ENCODE measurements around the gene PWWP2B.

The PWWP2B gene

DNA sequence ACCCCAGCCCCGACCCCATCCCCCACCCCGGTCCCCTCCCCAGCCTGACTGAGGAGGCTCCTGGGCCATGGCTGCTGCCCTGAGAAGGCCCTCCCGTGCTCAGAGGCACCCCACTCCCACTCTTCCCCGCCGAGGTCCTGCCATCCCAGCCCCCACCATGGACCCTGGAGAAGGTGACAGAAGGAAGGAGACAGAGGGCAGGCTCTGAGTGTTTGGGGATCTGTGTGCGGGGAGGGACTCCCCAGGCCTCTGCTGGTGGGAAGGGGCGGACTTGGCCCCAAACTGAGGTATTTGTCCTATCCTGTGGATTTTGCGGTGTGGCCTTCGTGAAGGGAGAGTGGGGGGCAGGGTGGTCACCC, 53.4 kb downstream of the PWWP2B start:
- TF ChIP-seq, protein P1, sequence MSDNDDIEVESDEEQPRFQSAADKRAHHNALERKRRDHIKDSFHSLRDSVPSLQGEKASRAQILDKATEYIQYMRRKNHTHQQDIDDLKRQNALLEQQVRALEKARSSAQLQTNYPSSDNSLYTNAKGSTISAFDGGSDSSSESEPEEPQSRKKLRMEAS (IDR thresholded peaks at IDR 0.05; ENCODE audit: low read depth, low read length), result no peak
- TF ChIP-seq POLR2A (IDR thresholded peaks at IDR 0.05; ENCODE audit: extremely low read depth, insufficient read length) (no peak), MYC (IDR thresholded peaks at IDR 0.05; ENCODE audit: low read depth, low read length) (no peak)
- TF ChIP-seq, protein P2, sequence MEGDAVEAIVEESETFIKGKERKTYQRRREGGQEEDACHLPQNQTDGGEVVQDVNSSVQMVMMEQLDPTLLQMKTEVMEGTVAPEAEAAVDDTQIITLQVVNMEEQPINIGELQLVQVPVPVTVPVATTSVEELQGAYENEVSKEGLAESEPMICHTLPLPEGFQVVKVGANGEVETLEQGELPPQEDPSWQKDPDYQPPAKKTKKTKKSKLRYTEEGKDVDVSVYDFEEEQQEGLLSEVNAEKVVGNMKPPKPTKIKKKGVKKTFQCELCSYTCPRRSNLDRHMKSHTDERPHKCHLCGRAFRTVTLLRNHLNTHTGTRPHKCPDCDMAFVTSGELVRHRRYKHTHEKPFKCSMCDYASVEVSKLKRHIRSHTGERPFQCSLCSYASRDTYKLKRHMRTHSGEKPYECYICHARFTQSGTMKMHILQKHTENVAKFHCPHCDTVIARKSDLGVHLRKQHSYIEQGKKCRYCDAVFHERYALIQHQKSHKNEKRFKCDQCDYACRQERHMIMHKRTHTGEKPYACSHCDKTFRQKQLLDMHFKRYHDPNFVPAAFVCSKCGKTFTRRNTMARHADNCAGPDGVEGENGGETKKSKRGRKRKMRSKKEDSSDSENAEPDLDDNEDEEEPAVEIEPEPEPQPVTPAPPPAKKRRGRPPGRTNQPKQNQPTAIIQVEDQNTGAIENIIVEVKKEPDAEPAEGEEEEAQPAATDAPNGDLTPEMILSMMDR (IDR thresholded peaks at IDR 0.05; ENCODE audit: low read depth, low read length), result no peak
- no peak overlapping the region for H3K4me3 ChIP-seq (ENCODE audit: low read depth, low read length)
- DNase-seq (ENCODE audit: low read depth), result no peak

DNA sequence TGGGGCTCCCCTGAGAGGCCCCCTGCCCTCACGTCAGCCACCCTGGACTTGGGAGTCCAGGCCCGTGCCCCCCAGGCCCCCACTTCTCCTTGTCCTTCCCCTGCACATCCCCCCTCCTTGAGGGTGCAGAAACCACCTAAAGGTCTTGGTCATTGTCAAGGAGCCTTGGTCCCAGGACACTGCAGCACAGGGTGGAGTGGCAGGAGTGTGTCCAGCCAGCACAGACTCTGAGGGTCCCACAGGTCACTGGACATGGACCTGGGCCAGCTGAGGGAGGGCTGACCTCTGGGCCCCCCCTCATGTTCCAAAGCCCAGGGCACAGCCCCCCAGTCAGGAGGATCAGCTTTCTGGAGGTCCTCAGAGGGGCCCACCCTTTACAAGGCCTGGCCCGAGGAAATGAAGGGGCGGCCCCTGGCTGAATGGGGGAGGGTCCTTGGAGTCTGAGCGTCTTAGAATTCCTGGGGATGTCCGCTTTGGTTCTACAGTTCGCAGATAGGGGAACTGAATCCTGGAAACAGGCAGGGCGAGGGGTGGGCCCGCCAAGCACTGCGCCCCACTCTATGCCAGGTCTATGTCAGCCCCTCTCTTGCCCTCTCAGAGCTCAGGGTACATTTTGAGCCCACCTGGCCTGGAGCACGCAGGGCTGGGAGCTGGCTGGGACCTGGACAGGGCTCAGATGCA, 54.0 kb downstream of the PWWP2B start:
- no peak overlapping the region for H3K4me3 ChIP-seq (ENCODE audit: low read depth, low read length)
- DNase-seq (ENCODE audit: low read depth), result peak; percentile 30
- TF ChIP-seq, protein P2 (IDR thresholded peaks at IDR 0.05; ENCODE audit: low read depth, low read length), result no peak
- no peak for TF ChIP-seq MYC (IDR thresholded peaks at IDR 0.05; ENCODE audit: low read depth, low read length)
- no peak for TF ChIP-seq POLR2A (IDR thresholded peaks at IDR 0.05; ENCODE audit: extremely low read depth, insufficient read length)
- TF ChIP-seq, protein P1 (IDR thresholded peaks at IDR 0.05; ENCODE audit: low read depth, low read length), result no peak

DNA sequence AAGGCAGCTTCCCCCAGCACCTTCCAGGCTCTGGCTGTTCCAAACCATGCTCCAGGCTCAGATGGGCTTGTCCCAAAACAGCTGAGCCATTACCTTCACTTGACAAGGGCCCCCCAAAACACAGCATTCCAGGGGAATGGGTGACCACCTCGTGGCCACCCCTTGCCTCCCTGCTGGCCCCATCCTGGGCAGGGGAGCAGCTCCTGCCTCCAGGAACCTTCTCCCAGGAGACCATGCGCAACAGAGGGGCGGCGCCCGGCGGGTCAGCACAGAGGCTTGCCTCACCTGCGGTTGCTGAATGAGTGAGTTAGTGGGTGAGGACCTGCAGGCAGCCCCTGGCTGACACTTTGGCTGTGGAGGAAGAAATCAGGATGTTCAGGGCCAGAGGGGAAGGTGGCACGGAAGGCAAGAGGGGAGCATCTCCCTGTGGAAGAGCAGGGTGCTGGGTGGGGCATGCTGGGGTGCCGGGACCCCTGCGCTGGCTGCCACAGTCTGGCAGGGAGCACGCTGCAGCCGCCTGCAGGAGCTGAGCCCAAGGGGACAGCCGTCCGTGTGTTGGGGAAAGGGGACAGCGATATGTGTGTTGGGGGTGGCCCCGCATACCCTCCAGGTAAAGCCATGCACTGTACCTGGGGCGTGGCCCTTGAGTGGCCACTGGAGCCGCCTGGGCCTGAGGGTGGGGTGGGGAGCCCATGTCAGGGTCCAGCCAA, 54.7 kb downstream of the PWWP2B start:
- H3K4me3 ChIP-seq (ENCODE audit: low read depth, low read length), result no peak overlapping the region
- TF ChIP-seq POLR2A (IDR thresholded peaks at IDR 0.05; ENCODE audit: extremely low read depth, insufficient read length), result no peak
- TF ChIP-seq, protein P1 (IDR thresholded peaks at IDR 0.05; ENCODE audit: low read depth, low read length), result no peak
- DNase-seq (ENCODE audit: low read depth), result peak; percentile 78

DNA sequence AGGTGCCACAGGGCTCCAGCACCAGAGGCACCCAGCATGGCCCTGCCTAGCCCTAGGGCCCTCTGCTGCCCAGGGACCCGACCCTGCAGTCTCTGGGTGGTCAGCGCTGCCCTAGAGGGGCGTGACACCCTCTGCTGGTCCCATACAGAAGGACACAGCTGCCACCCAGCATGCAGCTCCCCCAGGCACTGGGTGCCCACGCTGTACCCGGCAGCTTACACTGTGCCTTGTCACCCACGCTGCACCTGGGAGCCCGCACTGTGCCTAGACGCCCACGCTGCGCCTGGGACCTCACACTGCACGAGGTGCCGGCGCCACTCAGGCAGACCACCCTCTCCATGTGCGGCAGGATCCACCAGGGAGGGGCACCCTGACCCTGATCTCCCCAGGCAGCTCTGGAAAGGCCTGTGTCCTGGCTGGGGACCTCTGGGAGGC, 55.2 kb downstream of the PWWP2B start:
- H3K4me3 ChIP-seq (ENCODE audit: low read depth, low read length), result no peak overlapping the region
- no peak for TF ChIP-seq MYC (IDR thresholded peaks at IDR 0.05; ENCODE audit: low read depth, low read length)
- TF ChIP-seq, protein P2 (IDR thresholded peaks at IDR 0.05; ENCODE audit: low read depth, low read length), result peak; percentile 41
- TF ChIP-seq, protein P1 (IDR thresholded peaks at IDR 0.05; ENCODE audit: low read depth, low read length), result peak; percentile 60
- no peak for TF ChIP-seq POLR2A (IDR thresholded peaks at IDR 0.05; ENCODE audit: extremely low read depth, insufficient read length)
- DNase-seq (ENCODE audit: low read depth), result peak; percentile 54

DNA sequence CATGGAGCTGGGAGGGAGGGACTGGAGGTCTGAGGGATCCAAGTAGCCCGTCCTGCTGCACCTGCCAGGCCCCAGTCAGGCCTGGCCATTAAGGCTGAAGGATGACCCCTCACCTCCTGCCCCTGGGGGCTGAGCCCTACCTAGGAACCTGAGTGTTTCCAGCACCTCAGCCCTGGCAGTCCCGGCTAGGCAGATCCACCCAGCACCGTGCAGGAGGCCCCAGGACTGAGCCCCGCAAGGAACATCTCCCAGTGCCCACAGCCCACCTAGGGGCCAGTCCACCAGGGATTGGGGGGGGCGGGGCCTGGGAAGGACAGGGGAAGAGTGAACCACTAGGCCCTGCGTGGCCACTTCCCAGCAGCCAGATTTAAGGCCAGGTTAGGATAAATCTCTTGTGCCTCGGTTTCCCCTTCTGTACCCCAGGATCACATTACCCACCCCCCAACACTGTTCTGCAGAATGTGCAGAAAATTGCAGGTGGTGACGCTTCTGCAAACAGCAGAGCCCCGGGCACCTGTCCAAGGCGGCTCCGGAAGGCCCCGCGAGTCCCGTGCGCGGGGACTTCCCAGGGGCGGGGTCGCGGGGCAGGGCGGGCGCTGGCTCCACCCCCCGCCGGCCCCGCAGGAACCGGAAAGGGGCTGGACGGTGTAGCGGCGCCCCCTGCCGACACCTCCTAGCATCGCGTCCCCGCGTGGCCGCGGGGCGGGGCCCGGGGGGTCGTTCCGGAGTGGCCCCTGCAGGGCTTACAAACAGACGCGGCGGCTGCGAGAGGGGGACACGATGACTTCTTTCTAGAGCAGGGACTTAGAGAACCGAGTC, 55.9 kb downstream of the PWWP2B start:
- no peak overlapping the region for H3K4me3 ChIP-seq (ENCODE audit: low read depth, low read length)
- peak; percentile 79 for DNase-seq (ENCODE audit: low read depth)
- TF ChIP-seq, protein P2 (IDR thresholded peaks at IDR 0.05; ENCODE audit: low read depth, low read length), result peak; percentile 69
- TF ChIP-seq MYC (IDR thresholded peaks at IDR 0.05; ENCODE audit: low read depth, low read length) (peak; percentile 58; the same call in 1 of the 2 replicates), POLR2A (IDR thresholded peaks at IDR 0.05; ENCODE audit: extremely low read depth, insufficient read length) (no peak)
- TF ChIP-seq, protein P1 (IDR thresholded peaks at IDR 0.05; ENCODE audit: low read depth, low read length), result no peak; the same call in none of the 2 replicates

Data from NB4 (cell line).